ENCODE data around the gene ANKRD44.

ANKRD44 gene

GRCh38 chr2:197219636-197220035 lies 90.9 kb downstream of the ANKRD44 start:
- DNase-seq (ENCODE audit: low read depth), result no peak
- TF ChIP-seq CTCF (conservative IDR thresholded peaks at IDR 0.05; ENCODE audit: low read depth, low read length), result no peak
- H3K4me3 ChIP-seq (ENCODE audit: low read length), result no peak overlapping the region

- H3K4me3 ChIP-seq (ENCODE audit: low read length), result no peak overlapping the region
- TF ChIP-seq CTCF (conservative IDR thresholded peaks at IDR 0.05; ENCODE audit: low read depth, low read length), result no peak
- no peak for DNase-seq (ENCODE audit: low read depth)
Observed at GRCh38 chr2:197217541-197217940, 93.0 kb downstream of the ANKRD44 start.

- TF ChIP-seq CTCF (conservative IDR thresholded peaks at IDR 0.05; ENCODE audit: low read depth, low read length), result no peak
- H3K4me3 ChIP-seq (ENCODE audit: low read length), result no peak overlapping the region
- DNase-seq (ENCODE audit: low read depth), result no peak
Observed at GRCh38 chr2:197216361-197216979, 94.1 kb downstream of the ANKRD44 start.

GRCh38 chr2:197215748-197216360 lies 94.7 kb downstream of the ANKRD44 start:
- TF ChIP-seq CTCF (conservative IDR thresholded peaks at IDR 0.05; ENCODE audit: low read depth, low read length), result no peak
- no peak for DNase-seq (ENCODE audit: low read depth)
- no peak overlapping the region for H3K4me3 ChIP-seq (ENCODE audit: low read length)

- DNase-seq (ENCODE audit: low read depth), result no peak
- no peak overlapping the region for H3K4me3 ChIP-seq (ENCODE audit: low read length)
- no peak for TF ChIP-seq CTCF (conservative IDR thresholded peaks at IDR 0.05; ENCODE audit: low read depth, low read length)
Observed at GRCh38 chr2:197212344-197213262, 98.0 kb downstream of the ANKRD44 start.

GRCh38 chr2:197211881-197212342 lies 98.7 kb downstream of the ANKRD44 start:
- DNase-seq (ENCODE audit: low read depth), result no peak
- TF ChIP-seq CTCF (conservative IDR thresholded peaks at IDR 0.05; ENCODE audit: low read depth, low read length), result no peak
- H3K4me3 ChIP-seq (ENCODE audit: low read length), result no peak overlapping the region

Measured in retinal pigment epithelial cell (primary cell).